Calu3 (cell line): ENCODE measurements around the gene YIPF3. TPM values are rescaled to one million over a fixed set of nuclear protein-coding genes. Genes with fewer than 3 reads are reported as not detected.
"Not testable (repeated sequence)": the region's sequence is repeated elsewhere in the genome, so short reads cannot be mapped to it uniquely, and the experiment has no call there.

Source experiments
- BruUV-seq: library from RNA; stranded (reverse); fragments of 400-500 nt; replicated peaks from 2 replicates; lab custom pipeline; 2021; lab: Mats Ljungman, UMichigan
- CTCF ChIA-PET: fragments of 300-600 bp; sonication (Branson Sonifier 250); formaldehyde crosslinking; loops from one replicate; lab custom pipeline; 2022; ENCODE audit warnings: antibody characterized with exemption; lab: Charles Lee
- DNase-seq: peaks from one replicate; pipeline ENCODE4 v3.0.0; 2022
- H3K27ac Mint-ChIP-seq: one replicate; pipeline ENCODE4 v1.8.0; 2022; ENCODE audit warnings: mixed read lengths; ENCODE audit not compliant: unreplicated experiment
- H3K27me3 Mint-ChIP-seq: one replicate; pipeline ENCODE4 v1.8.0; 2022; ENCODE audit warnings: mixed read lengths; ENCODE audit not compliant: unreplicated experiment
- H3K36me3 Mint-ChIP-seq: one replicate; pipeline ENCODE4 v1.8.0; 2022; ENCODE audit warnings: mild to moderate bottlenecking, moderate library complexity, mixed read lengths; ENCODE audit not compliant: insufficient read depth, unreplicated experiment
- H3K4me1 Mint-ChIP-seq: one replicate; pipeline ENCODE4 v1.8.0; 2022; ENCODE audit warnings: mild to moderate bottlenecking, low read depth, mixed read lengths; ENCODE audit not compliant: unreplicated experiment
- H3K4me3 Mint-ChIP-seq: one replicate; pipeline ENCODE4 v1.8.0; 2022; ENCODE audit warnings: mild to moderate bottlenecking, low read depth, moderate library complexity, mixed read lengths; ENCODE audit not compliant: unreplicated experiment
- H3K9me3 Mint-ChIP-seq: one replicate; pipeline ENCODE4 v1.8.0; 2022; ENCODE audit warnings: low read depth, mixed read lengths; ENCODE audit not compliant: unreplicated experiment
- CTCF ChIP-seq: fragments of 200-600 bp; IDR thresholded peaks from one replicate; pipeline ENCODE4 v1.8.0; 2022; ENCODE audit warnings: antibody characterized with exemption; ENCODE audit not compliant: unreplicated experiment
- intact Hi-C: fragments of 100-400 bp; cut with micrococcal nuclease; formaldehyde crosslinking; loops from one replicate; pipeline ENCODE4 v1.10.0; 2022; ENCODE audit not compliant: unreplicated experiment
- total RNA-seq: library from RNA; stranded (reverse); gene quantifications from 2 replicates; pipeline ENCODE4 v1.2.3, GENCODE V29; 2022

Gene YIPF3
- total RNA-seq, 1 experiment from 2014 or later = 127 TPM

- no peak for TF ChIP-seq CTCF
- Mint-ChIP-seq H3K27me3 (peaks cover 32% of the 10 kb centered on the region), H3K36me3 (no peaks in the 10 kb centered on the region), H3K4me3 (no peak overlapping the region), H3K27ac (no peak overlapping the region), H3K4me1 (no peaks in the 10 kb centered on the region), H3K9me3 (no peaks in the 10 kb centered on the region)
- intact Hi-C loops = no loop called here
- CTCF ChIA-PET = interaction anchor here (0.6 to 1.0 kb wide), 3 partner anchors 25 to 153 kb away, joined by 3 to 4 read pairs (median 4); no protein-coding TSS in a partner anchor
- no peak for DNase-seq
- no TSS peak for BruUV-seq
Observed at GRCh38 chr6:43469947-43470346, 46.8 kb downstream of the YIPF3 start.

- H3K27ac Mint-ChIP-seq = no peak overlapping the region
- BruUV-seq = no TSS peak
- H3K36me3 Mint-ChIP-seq = no peaks in the 10 kb centered on the region
Observed at GRCh38 chr6:43468748-43469681, 47.7 kb downstream of the YIPF3 start.

GRCh38 chr6:43468240-43468639, 48.5 kb downstream of the YIPF3 start:
- DNase-seq = no peak
- H3K4me3 Mint-ChIP-seq = no peak overlapping the region
- H3K27me3 Mint-ChIP-seq = peaks cover 45% of the 10 kb centered on the region
- no TSS peak for BruUV-seq
- CTCF ChIA-PET = interaction anchor here (0.6 to 0.8 kb wide), 2 partner anchors 34 to 130 kb away, joined by 3 read pairs; no protein-coding TSS in a partner anchor
- H3K4me1 Mint-ChIP-seq = no peaks in the 10 kb centered on the region
- intact Hi-C loops = no loop called here
- no peaks in the 10 kb centered on the region for H3K9me3 Mint-ChIP-seq
- no peak for TF ChIP-seq CTCF
- H3K27ac Mint-ChIP-seq = no peak overlapping the region
- H3K36me3 Mint-ChIP-seq = no peaks in the 10 kb centered on the region

More at GRCh38 chr6:43468748-43469681, 47.7 kb downstream of the YIPF3 start:
- no peak for DNase-seq
- Mint-ChIP-seq H3K9me3 (no peaks in the 10 kb centered on the region), H3K4me1 (no peaks in the 10 kb centered on the region), H3K4me3 (no peak overlapping the region), H3K27me3 (peaks cover 37% of the 10 kb centered on the region)
- TF ChIP-seq CTCF = no peak
- intact Hi-C loops = no loop called here
- CTCF ChIA-PET = no interaction called here

GRCh38 chr6:43467752-43468151, 49.0 kb downstream of the YIPF3 start:
- intact Hi-C loops = no loop called here
- Mint-ChIP-seq H3K4me3 (no peak overlapping the region), H3K27me3 (peaks cover 50% of the 10 kb centered on the region), H3K4me1 (no peaks in the 10 kb centered on the region), H3K9me3 (no peaks in the 10 kb centered on the region), H3K27ac (no peak overlapping the region), H3K36me3 (no peaks in the 10 kb centered on the region)
- BruUV-seq = no TSS peak
- TF ChIP-seq CTCF = no peak
- DNase-seq = no peak
- CTCF ChIA-PET = interaction anchor here (0.6 to 0.8 kb wide), 2 partner anchors 34 to 130 kb away, joined by 3 read pairs; no protein-coding TSS in a partner anchor

GRCh38 chr6:43467265-43467664, 49.5 kb downstream of the YIPF3 start:
- CTCF ChIA-PET = interaction anchor here (0.6 kb wide), 1 partner anchor 131 kb away, joined by 3 read pairs; no protein-coding TSS in a partner anchor
- DNase-seq, intact Hi-C loops, BruUV-seq, H3K9me3 Mint-ChIP-seq, H3K27ac Mint-ChIP-seq, H3K4me1 Mint-ChIP-seq, H3K4me3 Mint-ChIP-seq, H3K36me3 Mint-ChIP-seq: not testable (repeated sequence)
- peaks cover 55% of the 10 kb centered on the region for H3K27me3 Mint-ChIP-seq
